GM19239 (cell line): ENCODE measurements around the gene PI16.
A peak's percentile ranks its signal among the peaks of the same experiment; 100 is the strongest.

ENCODE experiments used
- DNase-seq: peaks from one replicate; pipeline ENCODE4 v3.0.0; 2011; ENCODE audit warnings: low spot score; ENCODE audit not compliant: insufficient read length
- FAIRE-seq: peaks from 2 replicates; lab custom pipeline; 2011; peaks lifted over from hg19 to GRCh38; lab: Jason Lieb, UNC

The PI16 gene

DNA sequence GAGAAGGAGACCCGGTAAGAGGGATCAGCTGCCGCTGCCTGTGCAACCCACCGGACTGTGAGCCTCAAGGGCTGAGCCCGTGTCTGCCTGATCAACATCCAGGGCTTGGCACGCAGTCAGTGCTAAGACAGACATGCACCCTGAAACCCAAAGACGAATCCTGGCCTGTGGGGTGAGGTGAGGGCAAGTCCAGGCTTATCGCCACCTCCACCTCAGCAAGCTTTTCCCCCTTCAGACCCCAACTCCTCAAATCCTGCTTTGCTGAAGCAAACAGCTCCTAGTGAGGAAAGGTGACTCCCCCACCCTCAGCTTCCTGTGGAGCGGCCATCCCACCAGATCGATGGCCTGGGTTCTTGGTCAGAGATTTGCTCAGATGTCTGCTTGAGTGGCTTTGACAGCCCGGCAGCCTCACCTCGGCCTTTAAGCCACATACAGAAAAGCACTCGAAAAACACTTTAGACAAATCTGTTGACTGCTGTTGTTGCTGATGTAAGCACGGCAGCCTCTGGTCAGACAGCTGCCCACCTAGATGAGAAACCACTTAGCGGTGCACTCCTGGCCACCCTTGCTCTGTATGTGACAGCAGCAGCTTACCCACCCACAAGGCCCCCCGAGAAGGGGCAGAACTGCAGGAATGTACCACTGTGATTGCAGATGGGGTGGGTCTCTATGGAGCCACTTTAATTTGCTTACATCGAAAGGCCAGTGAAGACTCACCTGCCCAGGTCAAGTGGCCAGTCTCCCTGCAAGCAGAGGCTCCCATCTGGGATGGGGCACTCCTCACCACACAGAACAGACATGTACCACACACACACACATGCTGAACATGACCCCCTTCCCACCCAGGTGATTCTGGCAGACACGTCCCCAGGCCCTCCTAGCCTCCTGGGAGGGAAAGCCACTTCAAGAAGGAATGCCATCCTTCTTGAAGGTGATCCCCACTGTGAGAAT lies 16.6 kb downstream of the PI16 start:
- FAIRE-seq = no peak
- DNase-seq = no peak

DNA sequence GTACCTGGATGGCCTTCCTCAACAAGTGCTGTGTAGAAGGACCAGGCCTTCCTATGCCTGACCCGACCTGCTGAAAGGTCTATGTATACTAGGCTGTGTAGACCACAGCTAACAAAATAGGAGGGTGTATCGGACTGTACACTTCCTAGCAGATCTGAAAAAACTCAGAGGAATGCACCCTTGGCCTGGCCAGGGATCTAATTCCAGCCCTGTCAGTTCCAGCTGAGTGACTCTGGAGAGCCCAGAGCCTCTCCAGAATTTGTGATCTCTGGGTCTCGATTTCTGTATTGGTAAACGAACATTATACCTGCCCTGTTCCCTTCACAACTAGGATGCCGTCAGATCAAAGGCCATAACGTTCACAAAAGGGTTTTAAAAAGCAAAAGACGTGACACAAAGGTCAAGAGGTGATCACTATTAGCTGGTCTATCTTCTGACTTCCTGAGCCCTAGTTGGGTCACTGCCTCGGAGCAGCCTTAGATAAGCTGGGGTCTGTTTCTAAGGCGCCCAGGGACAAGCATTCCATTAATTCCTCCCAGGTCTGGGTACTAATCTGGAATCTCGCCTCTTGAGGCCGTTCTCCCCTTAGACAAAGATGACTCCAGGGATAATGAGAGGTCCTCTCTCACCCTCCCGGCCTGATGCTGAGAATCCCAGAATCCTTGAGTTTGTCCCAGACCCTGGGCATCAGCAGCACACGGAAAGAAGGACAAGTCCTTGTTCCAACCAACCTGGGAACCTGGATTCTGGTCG lies 17.6 kb downstream of the PI16 start:
- FAIRE-seq (no peak), DNase-seq (no peak)

DNA sequence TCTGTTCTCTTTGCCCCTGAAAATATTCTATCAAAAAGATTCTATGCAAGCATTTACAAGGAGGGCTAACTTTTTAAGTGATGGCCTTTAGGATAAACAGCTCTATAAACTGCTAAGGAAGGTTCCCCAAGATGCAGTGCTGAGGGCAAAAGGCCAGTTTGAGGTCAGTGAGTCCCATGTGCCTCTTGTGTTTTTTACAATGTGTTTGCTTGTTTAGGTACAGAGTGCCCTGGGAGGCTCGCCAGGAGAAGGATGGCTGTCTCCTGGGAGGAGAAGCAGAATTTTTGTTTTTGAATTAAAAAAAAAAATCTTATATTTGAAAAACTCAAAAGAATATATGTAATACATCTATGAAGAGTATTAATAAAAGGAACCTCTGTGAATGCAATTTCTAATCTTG lies 18.7 kb downstream of the PI16 start:
- no peak for DNase-seq
- FAIRE-seq = no peak

DNA sequence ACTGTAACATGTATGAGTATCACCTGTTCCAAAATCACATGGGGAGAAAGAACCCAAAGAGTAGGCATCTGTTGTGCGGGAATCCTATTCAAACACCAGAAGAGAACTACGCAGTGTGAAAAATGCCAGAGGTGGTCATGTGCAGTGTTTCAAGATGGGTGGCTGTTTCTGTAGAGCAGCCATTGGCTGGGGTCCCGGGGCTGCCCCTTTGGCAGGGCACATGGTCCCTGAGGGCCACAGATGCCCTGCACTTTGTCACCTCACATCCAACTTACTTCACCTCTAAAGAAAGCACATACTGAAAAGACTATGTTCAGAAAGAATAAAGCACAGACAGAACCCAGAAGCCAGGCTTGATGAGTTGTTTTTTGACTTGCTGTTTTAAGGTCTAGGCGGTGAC lies 19.1 kb downstream of the PI16 start:
- no peak for DNase-seq
- FAIRE-seq = no peak

DNA sequence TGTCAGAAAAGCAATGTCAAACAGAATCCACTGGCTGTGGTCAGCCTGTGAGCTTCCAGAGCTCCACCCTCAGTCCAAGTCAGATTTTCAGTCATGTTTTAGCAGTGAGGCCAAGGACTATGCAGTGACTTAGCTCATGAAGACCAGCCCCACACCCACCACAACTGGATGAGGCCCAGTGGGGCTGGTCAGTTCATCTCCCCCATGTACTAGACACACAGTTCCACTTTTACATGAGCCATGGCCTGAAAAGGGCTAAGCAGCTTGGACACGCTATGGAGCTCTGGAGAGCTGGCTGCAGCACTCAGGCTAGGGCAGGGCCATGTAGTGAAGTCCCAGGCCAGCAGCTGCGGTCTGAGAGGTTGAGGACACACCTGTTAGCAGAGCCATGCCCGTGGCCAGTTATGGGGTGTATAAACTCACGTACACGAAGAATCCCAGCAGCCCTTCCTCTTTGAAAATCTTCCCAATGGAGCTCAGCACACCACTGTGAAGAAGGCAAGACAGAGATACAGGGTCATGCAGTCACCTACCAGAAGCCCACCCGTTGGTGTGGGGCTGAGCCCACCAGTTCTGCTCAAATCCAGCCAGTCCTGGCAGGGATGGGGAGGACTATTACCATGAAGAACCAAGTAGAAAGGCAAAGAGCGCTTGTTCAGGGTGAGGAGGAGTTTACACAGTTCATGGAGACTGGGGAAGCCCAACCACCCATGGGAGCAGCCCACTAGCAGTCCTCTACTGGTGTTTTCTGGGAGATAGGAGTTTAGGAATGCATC lies 20.9 kb downstream of the PI16 start:
- DNase-seq = no peak
- FAIRE-seq = no peak

DNA sequence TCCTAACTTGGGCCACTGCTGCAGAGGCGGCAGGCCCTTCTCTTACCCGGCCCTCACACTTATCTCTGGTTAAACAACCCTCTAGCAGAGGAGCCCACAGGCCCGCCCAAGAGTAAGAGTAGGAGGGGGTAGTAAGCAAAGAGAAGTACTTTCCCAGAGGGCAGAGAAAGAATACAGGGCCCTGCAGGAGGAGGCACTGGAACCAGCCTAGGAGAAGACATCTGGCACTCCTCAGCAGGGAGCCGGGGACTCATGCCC lies 21.4 kb downstream of the PI16 start:
- FAIRE-seq (no peak), DNase-seq (no peak)

DNA sequence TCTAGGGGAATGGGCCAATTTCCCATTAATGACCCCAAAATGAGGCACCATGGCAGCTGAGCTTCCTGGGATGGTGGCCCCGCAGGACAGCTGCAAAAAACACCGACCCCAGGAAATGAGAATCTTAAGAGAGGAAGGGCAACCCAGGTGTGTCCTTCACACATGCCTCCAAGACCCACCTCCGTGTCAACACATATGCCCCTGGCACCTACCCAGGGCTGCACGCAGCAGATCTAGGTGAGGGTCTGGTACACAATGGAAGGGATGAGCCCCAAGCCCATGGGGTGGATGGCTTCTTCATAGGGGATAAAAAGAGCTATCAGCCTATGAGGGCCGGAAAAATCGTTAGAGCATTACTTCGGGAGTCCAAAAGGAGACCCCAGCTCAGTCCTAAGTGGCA lies 22.0 kb downstream of the PI16 start:
- FAIRE-seq = no peak

GRCh38 chr6:36976931-36977330 lies 22.4 kb downstream of the PI16 start:
- DNase-seq (no peak), FAIRE-seq (no peak)

More for the DNA sequence above, 22.0 kb downstream of the PI16 start:
- DNase-seq = no peak

DNA sequence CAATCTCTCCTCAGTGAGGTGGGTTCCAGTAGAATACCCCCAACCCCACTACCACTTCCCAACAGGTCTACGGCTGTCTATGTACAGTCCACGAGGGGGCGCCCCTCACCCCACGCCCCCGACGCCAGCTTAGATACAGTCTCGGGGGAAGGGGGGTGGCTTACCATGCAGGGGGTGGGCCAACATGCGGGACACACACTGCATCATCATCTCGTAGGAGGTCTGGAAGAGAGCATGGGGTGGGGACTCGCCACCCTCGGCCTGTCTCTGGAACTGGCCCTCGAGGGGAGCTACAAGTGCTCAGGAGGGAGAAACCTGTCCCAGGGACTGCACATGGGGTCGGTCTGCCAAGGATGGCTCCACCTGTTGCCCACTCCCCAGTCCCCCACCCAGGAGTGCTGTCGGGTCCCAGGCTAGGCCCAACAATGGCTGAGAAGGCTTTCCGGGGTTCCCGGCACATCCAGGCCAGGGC lies 23.0 kb downstream of the PI16 start:
- DNase-seq = no peak
- FAIRE-seq = no peak

DNA sequence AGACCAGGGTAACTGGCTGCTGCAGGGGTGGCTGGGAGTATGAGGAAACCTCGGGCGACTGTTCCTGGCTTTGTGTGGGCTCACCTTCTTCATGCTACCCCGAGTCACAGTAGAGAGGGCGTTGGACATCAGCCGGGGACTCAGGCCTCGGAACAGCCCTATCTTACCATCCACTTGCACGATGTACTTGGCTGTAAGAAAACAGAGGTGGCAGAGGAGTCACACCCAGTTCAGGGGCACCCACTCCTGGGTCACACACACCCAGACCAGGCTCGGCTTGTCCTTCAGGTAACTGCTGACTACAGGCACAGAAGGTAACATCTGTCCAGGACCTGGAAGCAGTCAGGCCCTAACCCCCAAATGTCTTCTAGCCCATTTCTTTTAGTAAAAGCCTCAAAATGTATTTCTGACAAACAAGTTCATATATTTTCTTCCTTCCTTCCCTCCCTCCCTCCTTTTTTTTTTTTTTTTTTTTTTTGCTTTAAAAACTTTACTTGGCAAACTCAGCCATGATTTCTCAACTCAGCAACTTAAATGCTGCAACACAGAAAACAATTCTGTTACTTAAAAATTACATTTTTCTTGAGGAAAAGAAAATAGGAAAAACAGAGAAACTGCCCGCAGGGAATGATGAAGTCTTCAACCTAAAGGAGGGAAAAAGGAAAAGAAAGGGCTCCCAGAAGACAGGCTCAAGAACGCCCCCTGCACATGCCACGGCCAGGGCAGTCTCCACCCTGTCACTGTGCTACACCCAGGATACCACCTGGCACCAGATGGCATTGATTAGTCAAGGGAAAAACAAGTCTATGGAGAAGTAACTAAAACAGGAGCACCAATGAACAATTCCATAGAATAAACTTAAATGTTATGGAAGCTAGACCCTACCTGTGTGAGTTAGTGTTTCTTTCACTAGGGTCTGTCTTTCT lies 24.1 kb downstream of the PI16 start:
- DNase-seq (no peak), FAIRE-seq (no peak)

GRCh38 chr6:36979347-36979742 lies 24.8 kb downstream of the PI16 start:
- DNase-seq = no peak
- FAIRE-seq = no peak

GRCh38 chr6:36980129-36980528 lies 25.6 kb downstream of the PI16 start:
- FAIRE-seq = no peak

GRCh38 chr6:36980876-36981619 lies 26.5 kb downstream of the PI16 start:
- FAIRE-seq = no peak

More at GRCh38 chr6:36980129-36980528, 25.6 kb downstream of the PI16 start:
- DNase-seq = no peak

DNA sequence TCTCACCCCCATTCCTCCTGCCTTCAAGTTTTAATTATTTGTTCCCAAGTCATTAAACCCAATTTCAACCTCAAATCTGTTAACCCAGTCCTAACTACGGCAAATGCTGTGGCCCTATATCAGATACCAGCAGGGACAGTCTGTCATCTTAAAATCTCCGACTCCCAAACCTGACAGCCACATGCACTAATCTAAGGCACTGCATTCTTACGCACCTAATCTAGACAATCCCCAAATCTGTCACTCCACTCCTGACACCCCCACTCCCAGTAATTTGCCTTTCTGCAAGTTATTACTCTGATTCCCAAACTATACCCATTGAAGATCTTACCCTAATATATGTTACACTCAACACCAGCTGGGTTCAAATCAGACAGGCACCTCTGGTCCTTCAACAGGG lies 29.0 kb downstream of the PI16 start:
- no peak for FAIRE-seq
- no peak for DNase-seq

More at GRCh38 chr6:36980876-36981619, 26.5 kb downstream of the PI16 start:
- DNase-seq = no peak

GRCh38 chr6:36984581-36985416 lies 30.3 kb downstream of the PI16 start:
- no peak for DNase-seq
- no peak for FAIRE-seq

GRCh38 chr6:36985417-36985807 lies 30.9 kb downstream of the PI16 start:
- no peak for FAIRE-seq
- no peak for DNase-seq

DNA sequence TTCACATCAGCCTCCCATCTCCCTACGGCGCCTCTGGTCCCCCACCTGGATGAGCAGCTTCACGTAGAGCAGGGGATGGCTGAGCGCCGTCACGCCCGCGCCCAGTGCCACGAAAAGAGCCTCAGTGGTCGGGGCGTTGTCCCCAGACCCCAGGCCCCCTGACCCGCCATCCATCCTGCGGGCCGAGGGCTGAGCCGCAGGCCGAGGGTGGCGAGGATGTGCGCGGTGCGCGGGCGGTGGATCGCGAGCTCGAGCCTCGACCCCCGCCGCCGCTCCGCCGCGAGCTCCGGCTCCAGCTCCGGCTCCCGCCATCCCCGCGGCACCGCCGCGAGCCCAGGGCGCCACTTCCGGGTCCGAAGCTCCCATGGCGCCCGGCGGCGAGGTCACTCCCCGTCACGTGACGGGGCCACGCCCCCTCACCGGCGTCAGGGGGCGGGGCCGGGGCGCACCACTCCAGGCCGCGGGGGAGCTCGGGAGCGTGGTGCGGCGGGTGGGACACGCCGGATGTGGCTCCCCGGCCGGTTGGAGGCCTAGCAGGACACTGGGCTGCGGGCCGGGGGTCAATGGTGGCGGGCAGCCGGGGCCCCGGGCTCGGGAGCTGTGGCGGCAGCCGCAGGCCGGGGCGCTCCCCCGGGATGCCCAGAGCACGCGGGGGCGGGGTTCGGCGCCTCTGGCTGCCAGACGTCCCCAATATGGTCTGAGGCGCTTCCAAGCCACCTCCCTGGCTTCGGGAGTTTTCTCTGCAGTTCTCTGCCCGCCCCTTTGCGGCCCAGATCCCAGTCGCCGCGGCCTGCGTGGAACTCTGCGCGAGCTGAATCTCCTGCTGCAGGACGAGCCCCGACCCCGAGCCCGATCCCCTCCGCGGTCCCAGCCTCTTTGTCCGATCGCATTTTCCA lies 31.5 kb downstream of the PI16 start, which contains the start of gene MTCH1:
TSS of gene MTCH1 (minus strand) at position 389 of the 896 bp plus-strand sequence. CDS start at position 366, 23 bp downstream.
- peak; percentile 94 for DNase-seq
- peak; percentile 57 for FAIRE-seq
